K562 (cell line): ENCODE data around the gene OR10W1. TPM values are rescaled to one million over a fixed set of nuclear protein-coding genes. Genes with fewer than 3 reads are reported as not detected.

Experiments used
- ATAC-seq: fragments of 200-7000 bp; cut with Tn5 transposase; 3 replicates; pipeline ENCODE4 v1.9.1; 2020; ENCODE audit warnings: moderate library complexity
- BruUV-seq: library from RNA; stranded (reverse); fragments of 400-500 nt; replicated peaks from 2 replicates; lab custom pipeline; 2021; lab: Mats Ljungman, UMichigan
- CTCF ChIA-PET: fragments of 300-600 bp; formaldehyde crosslinking; extraction: SDS; loops from one replicate; lab custom pipeline; 2021; ENCODE audit warnings: low intra/inter-chr PET ratio; lab: Yijun Ruan, JAX
- POLR2A ChIA-PET: fragments of 300-600, 350-650 bp; sonication (Branson Sonifier 250); formaldehyde crosslinking; extraction: SDS; loops from one replicate; lab custom pipeline; 2021; ENCODE audit warnings: antibody characterized with exemption, inconsistent platforms; lab: Yijun Ruan, JAX
- DNase-seq, 4 experiments: peaks; one replicate each; pipeline versions ENCODE4 v3.0.0 to v3.0.0-alpha.2; 2011 to 2018; ENCODE audit warnings: low spot score in 3 of 4, mixed read lengths in 3 of 4; ENCODE audit errors: extremely low read depth in 1 of 4
- FAIRE-seq: peaks from 2 replicates; lab custom pipeline; 2011; peaks lifted over from hg19 to GRCh38; lab: Jason Lieb, UNC
- H2AFZ ChIP-seq: 2 replicates; pipeline ENCODE4 v1.6.0; 2011; ENCODE audit warnings: low read depth, low read length, control low read depth, inconsistent platforms
- H3K27ac ChIP-seq: fragments of 200-600 bp; 3 replicates; pipeline ENCODE4 v1.8.0; 2011; ENCODE audit warnings: low read depth, mild to moderate bottlenecking, control low read depth, inconsistent platforms, low read length, moderate library complexity, mixed read lengths; ENCODE audit errors: extremely low read depth
- H3K27me3 ChIP-seq, 2 experiments: fragments of 300-600 bp in 1 of 2; 2 replicates in 1 of 2; 3 replicates in 1 of 2; pipeline versions ENCODE4 v1.6.0 to v1.8.0; 2011; ENCODE audit warnings: inconsistent platforms in 2 of 2, low read length in 2 of 2, mild to moderate bottlenecking in 1 of 2, mixed read lengths in 1 of 2, moderate library complexity in 1 of 2; ENCODE audit not compliant: control insufficient read depth in 2 of 2, insufficient read depth in 2 of 2
- H3K36me3 ChIP-seq: fragments of 300-600 bp; 3 replicates; pipeline ENCODE4 v1.8.0; 2011; ENCODE audit warnings: mild to moderate bottlenecking, low read length, inconsistent platforms; ENCODE audit not compliant: control insufficient read depth, insufficient read depth
- H3K4me1 ChIP-seq, 2 experiments: fragments of 200-600 bp in 1 of 2; replicated peaks in 1 of 2; 2 replicates in 1 of 2; 3 replicates in 1 of 2; pipeline versions ENCODE4 v1.5.1 to v1.8.0; 2011; ENCODE audit warnings: inconsistent platforms in 2 of 2, low read length in 2 of 2, mild to moderate bottlenecking in 1 of 2, mixed read lengths in 1 of 2, moderate library complexity in 1 of 2; ENCODE audit not compliant: control insufficient read depth in 2 of 2, insufficient read depth in 2 of 2
- H3K4me2 ChIP-seq: 2 replicates; pipeline ENCODE4 v1.6.1; 2011; ENCODE audit warnings: low read length, control low read depth, inconsistent platforms, mixed read lengths; ENCODE audit not compliant: insufficient read depth
- H3K4me3 ChIP-seq: fragments of 200-600 bp; sonication (generic), shearing (Covaris generic); 2 replicates; pipeline ENCODE4 v1.5.1; 2016; ENCODE audit warnings: control low read depth, inconsistent platforms
- H3K79me2 ChIP-seq: fragments of 200-600 bp; 3 replicates; pipeline ENCODE4 v1.8.0; 2011; ENCODE audit warnings: low read length, inconsistent platforms; ENCODE audit not compliant: control insufficient read depth, insufficient read depth
- H3K9ac ChIP-seq, 2 experiments: 2 replicates each; pipeline versions ENCODE4 v1.6.0 to v1.6.1; 2011; ENCODE audit warnings: low read depth in 2 of 2, low read length in 2 of 2, control low read depth in 1 of 2, inconsistent platforms in 1 of 2, mild to moderate bottlenecking in 1 of 2, mixed read lengths in 1 of 2; ENCODE audit not compliant: insufficient read depth in 1 of 2
- H3K9me1 ChIP-seq: one replicate; pipeline ENCODE4 v1.6.0; 2011; ENCODE audit warnings: inconsistent platforms, mild to moderate bottlenecking, low read length, moderate library complexity; ENCODE audit not compliant: control insufficient read depth, insufficient read depth
- H3K9me3 ChIP-seq: replicated peaks from 2 replicates; pipeline ENCODE4 v1.5.1; 2011; ENCODE audit warnings: low read depth, low read length, inconsistent platforms; ENCODE audit not compliant: control insufficient read depth, insufficient read depth
- H4K20me1 ChIP-seq: replicated peaks from 2 replicates; pipeline ENCODE4 v1.6.1; 2011; ENCODE audit warnings: low read length, inconsistent platforms, mixed read lengths; ENCODE audit not compliant: control insufficient read depth, insufficient read depth
- DLX4 ChIP-seq: fragments of 250-450 bp; sonication (Bioruptor Pico); IDR thresholded peaks from 2 replicates; pipeline ENCODE4 v1.6.1; 2021; ENCODE audit warnings: mild to moderate bottlenecking
- GTF3C2 ChIP-seq: IDR thresholded peaks from 3 replicates; pipeline ENCODE4 v1.6.1; 2011; ENCODE audit warnings: borderline replicate concordance, mild to moderate bottlenecking, moderate library complexity; ENCODE audit not compliant: insufficient read length; ENCODE audit errors: extremely low read depth
- HDGF ChIP-seq: fragments of 450-650 bp; IDR thresholded peaks from 2 replicates; pipeline ENCODE4 v1.6.1; 2016
- LARP7 ChIP-seq: fragments of 450-650 bp; IDR thresholded peaks from 2 replicates; pipeline ENCODE4 v1.6.1; 2016
- MEF2D ChIP-seq: conservative IDR thresholded peaks from 2 replicates; pipeline ENCODE4 v1.6.1; 2016; ENCODE audit warnings: low read depth, missing genetic modification characterization, missing compliant biosample characterization
- NEUROD1 ChIP-seq: fragments of 150-350 bp; IDR thresholded peaks from 2 replicates; pipeline ENCODE4 v1.6.1; 2014; ENCODE audit warnings: borderline replicate concordance, low read length, low read depth; ENCODE audit not compliant: partially characterized antibody
- SLC30A9 ChIP-seq: fragments of 250-450 bp; sonication (Bioruptor Pico); IDR thresholded peaks from 2 replicates; pipeline ENCODE4 v1.8.0; 2022; ENCODE audit warnings: mild to moderate bottlenecking, moderate library complexity
- WGBS: fragments of 100-300 bp; shearing (Covaris generic); methylation state at CpG from one replicate; pipeline ENCODE4 v1.1.6; 2016; ENCODE audit warnings: low coverage, mixed read lengths; ENCODE audit not compliant: insufficient coverage; ENCODE audit errors: missing lambda C conversion rate; 5-methylcytosine and 5-hydroxymethylcytosine counted together
- in situ Hi-C: fragments of 300-500 bp; cut with MboI; formaldehyde crosslinking; loops from 4 replicates; pipeline ENCODE4 v1.15.0; 2018; ENCODE audit warnings: inconsistent platforms, mixed read lengths
- intact Hi-C: fragments of 100-400 bp; cut with micrococcal nuclease; formaldehyde crosslinking; loops from 2 replicates; pipeline ENCODE4 v1.14.2; 2022
- polyA plus RNA-seq, 8 experiments: library from polyadenylated mRNA; depleted of rRNA in 4 of 8; stranded (reverse) in 5 of 8; unstranded in 3 of 8; fragments of >200 nt; fragmentation: Nextera tagmentation in 2 of 8; fragmentation: Illumina TruSeq in 1 of 8; extraction: Ambion mirVana in 2 of 8; extraction: Trizol in 1 of 8; gene quantifications; 2 replicates each; pipeline versions ENCODE4 v1.2.1 to v1.2.3, GENCODE V29; 2011 to 2014; ENCODE audit warnings: inconsistent platforms in 1 of 8, missing spikeins in 1 of 8
- total RNA-seq, 7 experiments: library from RNA; depleted of rRNA in 6 of 7; stranded (reverse); fragments of >200 nt in 6 of 7; fragmentation: Illumina TruSeq in 2 of 7; extraction: Trizol in 2 of 7; gene quantifications; 2 replicates each; pipeline versions ENCODE4 v1.2.1 to v1.2.3, GENCODE V29; 2011 to 2021; ENCODE audit warnings: low replicate concordance in 1 of 7

The OR10W1 gene
- total and polyA plus RNA-seq, 9 of the 15 experiments (the other 6 are each of a cell fraction or from before 2014, with no cell fraction given): not detected

DNA sequence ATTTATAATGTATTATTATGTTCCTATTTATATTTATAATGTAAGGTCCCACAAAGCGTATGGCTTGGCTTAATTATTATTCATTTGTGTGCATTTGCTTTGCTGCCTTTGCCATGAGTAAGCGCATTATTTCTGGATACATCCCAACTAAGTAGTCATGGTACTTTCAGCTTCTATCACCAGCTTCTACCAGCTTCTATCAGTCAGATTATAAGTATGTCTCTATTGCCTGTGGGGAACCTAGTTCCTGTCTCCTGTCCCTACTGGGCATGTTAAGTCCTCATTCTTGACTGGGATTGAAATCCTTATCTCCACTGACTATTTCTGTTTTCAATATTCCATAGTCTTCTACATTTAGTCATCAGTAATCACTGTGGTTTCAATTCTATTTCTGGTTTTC lies 33.5 kb upstream of the OR10W1 start:
- no peak overlapping the region for H3K9ac ChIP-seq
- no peak overlapping the region for H3K27ac ChIP-seq
- H4K20me1 ChIP-seq: no peaks in the 10 kb centered on the region
- ATAC-seq (no peak), FAIRE-seq (no peak), DNase-seq (no peak)
- H3K4me2 ChIP-seq: no peak overlapping the region
- no peak overlapping the region for H3K4me3 ChIP-seq
- ChIA-PET CTCF (no interaction called here), POLR2A (no interaction called here)
- BruUV-seq: no TSS peak
- H3K79me2 ChIP-seq: no peaks in the 10 kb centered on the region
- TF ChIP-seq HDGF (no peak), SLC30A9 (no peak), MEF2D (no peak), DLX4 (CRISPR knock-in tag) (no peak), LARP7 (no peak), GTF3C2 (no peak), NEUROD1 (no peak)
- no peak overlapping the region for H2AFZ ChIP-seq
- 0% methylated on average over 2 of the region's 2 CpGs for WGBS
- no peaks in the 10 kb centered on the region for H3K27me3 ChIP-seq
- no peaks in the 10 kb centered on the region for H3K9me3 ChIP-seq
- H3K36me3 ChIP-seq: no peaks in the 10 kb centered on the region
- H3K4me1 ChIP-seq: no peaks in the 10 kb centered on the region
- intact Hi-C loops (no loop called here), in situ Hi-C loops (no loop called here)
- H3K9me1 ChIP-seq: no peaks in the 10 kb centered on the region
